WTC11 (cell line): ENCODE data around the gene PHTF1. TPM values are rescaled to one million over a fixed set of nuclear protein-coding genes. Genes with fewer than 3 reads are reported as not detected.

Source experiments
- ATAC-seq: fragments of 200-7000 bp; cut with Tn5 transposase; 2 replicates; pipeline ENCODE4 v1.10.0; 2021; ENCODE audit warnings: mild to moderate bottlenecking, moderate library complexity
- CTCF ChIA-PET: fragments of 300-600 bp; sonication (Branson Sonifier 250); formaldehyde crosslinking; loops from one replicate; lab custom pipeline; 2021; ENCODE audit warnings: antibody characterized with exemption; lab: Charles Lee
- POLR2A ChIA-PET: fragments of 350-600 bp; sonication (Branson Sonifier 250); formaldehyde crosslinking; loops from one replicate; lab custom pipeline; 2021; ENCODE audit warnings: antibody characterized with exemption; lab: Charles Lee
- DNase-seq: peaks from one replicate; pipeline ENCODE4 v3.0.0; 2021; ENCODE audit warnings: low spot score
- H3K27ac Mint-ChIP-seq: 2 replicates; pipeline ENCODE4 v1.8.0; 2021; ENCODE audit warnings: mixed read lengths
- H3K27me3 Mint-ChIP-seq: 2 replicates; pipeline ENCODE4 v1.8.0; 2021; ENCODE audit warnings: low read depth, mild to moderate bottlenecking, moderate library complexity, mixed read lengths
- H3K36me3 Mint-ChIP-seq: 2 replicates; pipeline ENCODE4 v1.8.0; 2021; ENCODE audit warnings: mixed read lengths
- H3K4me1 Mint-ChIP-seq: 2 replicates; pipeline ENCODE4 v1.8.0; 2022; ENCODE audit warnings: mixed read lengths
- H3K4me3 Mint-ChIP-seq: 2 replicates; pipeline ENCODE4 v1.8.0; 2021; ENCODE audit warnings: mild to moderate bottlenecking, moderate library complexity, mixed read lengths
- H3K9me3 Mint-ChIP-seq: 2 replicates; pipeline ENCODE4 v1.8.0; 2021; ENCODE audit warnings: mixed read lengths
- CBFB ChIP-seq: sonication (generic); formaldehyde crosslinking; IDR thresholded peaks from 2 replicates; pipeline ENCODE4 v1.8.1; 2022; ENCODE audit warnings: mild to moderate bottlenecking, low read depth, missing genetic modification reagents
- E2F1 ChIP-seq: sonication (generic); formaldehyde crosslinking; IDR thresholded peaks from 2 replicates; pipeline ENCODE4 v1.8.0; 2022; ENCODE audit warnings: mild to moderate bottlenecking, missing genetic modification reagents
- ESRRA ChIP-seq: sonication (generic); formaldehyde crosslinking; IDR thresholded peaks from 2 replicates; pipeline ENCODE4 v1.8.1; 2022; ENCODE audit warnings: mild to moderate bottlenecking, missing genetic modification reagents, borderline replicate concordance
- FOXJ3 ChIP-seq: sonication (generic); formaldehyde crosslinking; IDR thresholded peaks from 2 replicates; pipeline ENCODE4 v1.9.0; 2021; ENCODE audit warnings: missing genetic modification reagents, mild to moderate bottlenecking, borderline replicate concordance
- HMGXB4 ChIP-seq: sonication (generic); formaldehyde crosslinking; IDR thresholded peaks from 2 replicates; pipeline ENCODE4 v1.8.1; 2023; ENCODE audit warnings: mild to moderate bottlenecking, moderate library complexity, missing genetic modification reagents
- IRF2 ChIP-seq: sonication (generic); formaldehyde crosslinking; IDR thresholded peaks from 2 replicates; pipeline ENCODE4 v1.8.0; 2022; ENCODE audit warnings: low read depth, missing genetic modification reagents, borderline replicate concordance
- KAT7 ChIP-seq: sonication (generic); formaldehyde crosslinking; IDR thresholded peaks from 2 replicates; pipeline ENCODE4 v1.8.1; 2023; ENCODE audit warnings: missing genetic modification reagents, mild to moderate bottlenecking, borderline replicate concordance
- NFATC4 ChIP-seq: fragments of 250-450 bp; sonication (Bioruptor Pico); IDR thresholded peaks from 2 replicates; pipeline ENCODE4 v1.9.0; 2021; ENCODE audit warnings: mild to moderate bottlenecking
- OVOL2 ChIP-seq: fragments of 250-450 bp; sonication (Bioruptor Pico); IDR thresholded peaks from 2 replicates; pipeline ENCODE4 v1.9.0; 2021; ENCODE audit warnings: mild to moderate bottlenecking, borderline replicate concordance
- PRDM15 ChIP-seq: sonication (generic); formaldehyde crosslinking; IDR thresholded peaks from 2 replicates; pipeline ENCODE4 v1.8.0; 2022; ENCODE audit warnings: missing genetic modification reagents
- USF1 ChIP-seq: sonication (generic); formaldehyde crosslinking; IDR thresholded peaks from 2 replicates; pipeline ENCODE4 v1.8.0; 2022; ENCODE audit warnings: mild to moderate bottlenecking, missing genetic modification reagents
- ZNF138 ChIP-seq: sonication (generic); formaldehyde crosslinking; conservative IDR thresholded peaks from 2 replicates; pipeline ENCODE4 v1.8.1; 2022; ENCODE audit warnings: mild to moderate bottlenecking, moderate library complexity, missing genetic modification reagents
- ZNF219 ChIP-seq: sonication (generic); formaldehyde crosslinking; IDR thresholded peaks from 2 replicates; pipeline ENCODE4 v1.8.0; 2023; ENCODE audit warnings: missing genetic modification reagents, mild to moderate bottlenecking, borderline replicate concordance
- ZNF232 ChIP-seq: sonication (generic); formaldehyde crosslinking; IDR thresholded peaks from 2 replicates; pipeline ENCODE4 v1.8.0; 2022; ENCODE audit warnings: mild to moderate bottlenecking, missing genetic modification reagents
- ZNF671 ChIP-seq: fragments of 250-450 bp; sonication (Bioruptor Pico); IDR thresholded peaks from 2 replicates; pipeline ENCODE4 v1.8.0; 2021; ENCODE audit warnings: mild to moderate bottlenecking
- total RNA-seq: library from RNA; stranded (reverse); gene quantifications from 3 replicates; pipeline ENCODE4 v1.2.3, GENCODE V29; 2021
- TF ChIP-seq, protein P1 (sequence below): sonication (generic); formaldehyde crosslinking; IDR thresholded peaks from 2 replicates; pipeline ENCODE4 v1.8.1; 2023; ENCODE audit warnings: mild to moderate bottlenecking, missing genetic modification reagents
- TF ChIP-seq, protein P2 (sequence below): sonication (generic); formaldehyde crosslinking; IDR thresholded peaks from 2 replicates; pipeline ENCODE4 v1.8.1; 2022; ENCODE audit warnings: mild to moderate bottlenecking, moderate library complexity, missing genetic modification reagents
- TF ChIP-seq, protein P3 (sequence below): sonication (generic); formaldehyde crosslinking; IDR thresholded peaks from 2 replicates; pipeline ENCODE4 v1.8.0; 2022; ENCODE audit warnings: mild to moderate bottlenecking, missing genetic modification reagents

The PHTF1 gene
- total RNA-seq, 1 experiment from 2014 or later = 28.7 TPM

DNA sequence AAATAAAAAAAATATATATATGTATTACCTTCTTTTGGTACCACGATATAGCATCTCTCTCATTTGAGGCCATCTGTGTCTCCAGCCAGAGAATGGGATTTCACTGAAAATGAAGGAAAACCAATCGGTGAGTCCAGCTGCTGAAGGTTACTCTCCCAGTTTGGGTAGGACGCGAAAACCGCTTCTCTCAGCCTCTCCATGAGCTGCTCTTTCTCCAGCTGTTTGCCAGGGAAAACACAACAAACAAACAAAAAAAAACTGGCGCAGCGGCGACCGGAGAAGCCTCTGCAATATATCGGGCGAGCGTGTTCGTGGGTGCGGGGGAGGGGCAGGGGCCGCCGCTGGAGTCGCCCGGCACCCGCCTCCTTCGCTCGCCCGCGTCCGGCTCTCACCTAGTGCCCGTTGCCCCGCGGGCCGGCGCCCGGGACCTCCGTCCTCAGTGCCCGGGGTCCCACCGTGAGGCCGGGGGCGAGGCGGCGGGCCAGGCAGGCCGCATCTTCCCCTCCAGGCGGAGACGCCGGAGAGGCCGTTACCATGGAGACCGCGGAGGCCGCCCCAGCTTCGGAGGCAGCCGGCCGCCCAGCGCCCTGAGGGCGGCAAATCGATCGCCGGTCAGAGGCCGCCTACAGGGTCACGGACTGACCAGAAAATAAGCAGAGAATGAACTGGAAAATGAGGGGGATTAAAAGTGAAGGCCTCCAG, 504 bp downstream of the PHTF1 start:
- ATAC-seq (peak; percentile 59), DNase-seq (peak; percentile 83)
- Mint-ChIP-seq H3K27ac (peak overlapping the region; percentile 97), H3K36me3 (peaks cover 16% of the 10 kb centered on the region), H3K27me3 (no peaks in the 10 kb centered on the region; the same call in 1 of the 2 replicates), H3K4me1 (peaks cover 36% of the 10 kb centered on the region), H3K4me3 (peak overlapping the region; percentile 92), H3K9me3 (no peaks in the 10 kb centered on the region)
- TF ChIP-seq, protein P1, sequence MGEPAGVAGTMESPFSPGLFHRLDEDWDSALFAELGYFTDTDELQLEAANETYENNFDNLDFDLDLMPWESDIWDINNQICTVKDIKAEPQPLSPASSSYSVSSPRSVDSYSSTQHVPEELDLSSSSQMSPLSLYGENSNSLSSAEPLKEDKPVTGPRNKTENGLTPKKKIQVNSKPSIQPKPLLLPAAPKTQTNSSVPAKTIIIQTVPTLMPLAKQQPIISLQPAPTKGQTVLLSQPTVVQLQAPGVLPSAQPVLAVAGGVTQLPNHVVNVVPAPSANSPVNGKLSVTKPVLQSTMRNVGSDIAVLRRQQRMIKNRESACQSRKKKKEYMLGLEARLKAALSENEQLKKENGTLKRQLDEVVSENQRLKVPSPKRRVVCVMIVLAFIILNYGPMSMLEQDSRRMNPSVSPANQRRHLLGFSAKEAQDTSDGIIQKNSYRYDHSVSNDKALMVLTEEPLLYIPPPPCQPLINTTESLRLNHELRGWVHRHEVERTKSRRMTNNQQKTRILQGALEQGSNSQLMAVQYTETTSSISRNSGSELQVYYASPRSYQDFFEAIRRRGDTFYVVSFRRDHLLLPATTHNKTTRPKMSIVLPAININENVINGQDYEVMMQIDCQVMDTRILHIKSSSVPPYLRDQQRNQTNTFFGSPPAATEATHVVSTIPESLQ (CRISPR knock-in tag) = no peak
- TF ChIP-seq ESRRA (CRISPR knock-in tag) (no peak), HMGXB4 (CRISPR knock-in tag) (peak; percentile 73; the same call in 1 of the 2 replicates), KAT7 (CRISPR knock-in tag) (peak; percentile 59; the same call in 1 of the 2 replicates)
- ChIA-PET POLR2A (interaction anchor here (0.5 to 2.4 kb wide), 6 partner anchors 45 to 1045 kb away, joined by 3 to 19 read pairs (median 3); partner anchors contain the start of gene RSBN1), CTCF (interaction anchor here (0.7 to 1.3 kb wide), 4 partner anchors 45 to 218 kb away, joined by 3 to 5 read pairs (median 4); partner anchors contain the start of genes AP4B1 and RSBN1)

DNA sequence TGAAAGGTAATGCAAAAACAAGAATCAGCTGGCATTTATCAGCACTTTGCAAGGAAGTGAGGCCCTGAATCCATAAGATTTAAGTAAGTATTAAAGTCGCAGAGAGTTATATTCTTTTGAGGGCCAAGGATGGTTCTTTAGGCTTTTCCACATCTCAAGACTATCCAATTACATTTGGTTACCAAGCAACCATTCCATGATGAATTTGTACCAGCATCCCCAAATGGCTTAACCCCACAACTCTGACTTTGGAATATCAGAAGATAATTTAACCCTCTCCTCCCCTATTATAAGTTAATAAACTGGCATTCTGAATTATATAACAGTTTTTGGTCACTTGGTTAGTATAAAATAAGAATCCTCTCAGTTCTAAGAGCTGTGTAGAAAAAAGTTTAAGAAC, 2.8 kb downstream of the PHTF1 start:
- Mint-ChIP-seq H3K36me3 (peaks cover 18% of the 10 kb centered on the region), H3K27me3 (no peaks in the 10 kb centered on the region; the same call in 1 of the 2 replicates), H3K4me1 (peaks cover 30% of the 10 kb centered on the region), H3K9me3 (no peaks in the 10 kb centered on the region), H3K4me3 (peak overlapping the region; percentile 92; the same call in 1 of the 2 replicates), H3K27ac (no peak overlapping the region)
- DNase-seq (no peak), ATAC-seq (no peak)
- ChIA-PET POLR2A (interaction anchor here (0.7 kb wide), 1 partner anchor 148 kb away, joined by 3 read pairs; no protein-coding TSS in a partner anchor), CTCF (no interaction called here)
- TF ChIP-seq KAT7 (CRISPR knock-in tag) (no peak), CBFB (CRISPR knock-in tag) (no peak), E2F1 (CRISPR knock-in tag) (no peak), ZNF138 (CRISPR knock-in tag) (no peak), ZNF232 (no peak), PRDM15 (CRISPR knock-in tag) (no peak), USF1 (CRISPR knock-in tag) (no peak), IRF2 (no peak), ZNF671 (no peak), ZNF219 (no peak), OVOL2 (CRISPR knock-in tag) (no peak), FOXJ3 (CRISPR knock-in tag) (no peak), NFATC4 (no peak)
- TF ChIP-seq, protein P2, sequence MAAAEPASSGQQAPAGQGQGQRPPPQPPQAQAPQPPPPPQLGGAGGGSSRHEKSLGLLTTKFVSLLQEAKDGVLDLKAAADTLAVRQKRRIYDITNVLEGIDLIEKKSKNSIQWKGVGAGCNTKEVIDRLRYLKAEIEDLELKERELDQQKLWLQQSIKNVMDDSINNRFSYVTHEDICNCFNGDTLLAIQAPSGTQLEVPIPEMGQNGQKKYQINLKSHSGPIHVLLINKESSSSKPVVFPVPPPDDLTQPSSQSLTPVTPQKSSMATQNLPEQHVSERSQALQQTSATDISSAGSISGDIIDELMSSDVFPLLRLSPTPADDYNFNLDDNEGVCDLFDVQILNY (CRISPR knock-in tag) = no peak
- TF ChIP-seq, protein P3, sequence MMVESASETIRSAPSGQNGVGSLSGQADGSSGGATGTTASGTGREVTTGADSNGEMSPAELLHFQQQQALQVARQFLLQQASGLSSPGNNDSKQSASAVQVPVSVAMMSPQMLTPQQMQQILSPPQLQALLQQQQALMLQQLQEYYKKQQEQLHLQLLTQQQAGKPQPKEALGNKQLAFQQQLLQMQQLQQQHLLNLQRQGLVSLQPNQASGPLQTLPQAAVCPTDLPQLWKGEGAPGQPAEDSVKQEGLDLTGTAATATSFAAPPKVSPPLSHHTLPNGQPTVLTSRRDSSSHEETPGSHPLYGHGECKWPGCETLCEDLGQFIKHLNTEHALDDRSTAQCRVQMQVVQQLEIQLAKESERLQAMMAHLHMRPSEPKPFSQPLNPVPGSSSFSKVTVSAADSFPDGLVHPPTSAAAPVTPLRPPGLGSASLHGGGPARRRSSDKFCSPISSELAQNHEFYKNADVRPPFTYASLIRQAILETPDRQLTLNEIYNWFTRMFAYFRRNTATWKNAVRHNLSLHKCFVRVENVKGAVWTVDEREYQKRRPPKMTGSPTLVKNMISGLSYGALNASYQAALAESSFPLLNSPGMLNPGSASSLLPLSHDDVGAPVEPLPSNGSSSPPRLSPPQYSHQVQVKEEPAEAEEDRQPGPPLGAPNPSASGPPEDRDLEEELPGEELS (CRISPR knock-in tag) = no peak
- TF ChIP-seq, protein P1 (CRISPR knock-in tag) = no peak
